Hepatocyte (in vitro differentiated cells): ENCODE measurements around the gene VSIG10L. TPM values are rescaled to one million over a fixed set of nuclear protein-coding genes. Genes with fewer than 3 reads are reported as not detected.
A peak's percentile ranks its signal among the peaks of the same experiment; 100 is the strongest.

Experiments used
- DNase-seq: peaks from one replicate; pipeline ENCODE4 v3.0.0-alpha.2; 2016; ENCODE audit warnings: low spot score
- H2AFZ ChIP-seq: fragments of 200-600 bp; sonication (generic); 2 replicates; pipeline ENCODE4 v1.6.0; 2016; ENCODE audit warnings: antibody characterized with exemption, mild to moderate bottlenecking
- H3K27ac ChIP-seq: fragments of 200-600 bp; sonication (generic); 2 replicates; pipeline ENCODE4 v1.5.1; 2016; ENCODE audit warnings: mild to moderate bottlenecking
- H3K27me3 ChIP-seq: fragments of 200-600 bp; sonication (generic); 2 replicates; pipeline ENCODE4 v1.6.1; 2016
- H3K36me3 ChIP-seq: fragments of 200-600 bp; sonication (generic); replicated peaks from 2 replicates; pipeline ENCODE4 v1.5.1; 2016; ENCODE audit warnings: low read depth; ENCODE audit not compliant: insufficient read depth
- H3K4me1 ChIP-seq: fragments of 200-600 bp; sonication (generic); 2 replicates; pipeline ENCODE4 v1.5.1; 2016; ENCODE audit warnings: mild to moderate bottlenecking, moderate library complexity; ENCODE audit not compliant: insufficient read depth
- H3K4me2 ChIP-seq: fragments of 200-600 bp; sonication (generic); 2 replicates; pipeline ENCODE4 v1.6.0; 2016
- H3K4me3 ChIP-seq: fragments of 200-600 bp; sonication (generic); 2 replicates; pipeline ENCODE4 v1.5.1; 2016; ENCODE audit warnings: mild to moderate bottlenecking
- H3K79me2 ChIP-seq: fragments of 200-600 bp; sonication (generic); 2 replicates; pipeline ENCODE4 v1.6.0; 2017; ENCODE audit warnings: mild to moderate bottlenecking
- H3K9me2 ChIP-seq: fragments of 200-600 bp; sonication (generic); replicated peaks from 2 replicates; pipeline ENCODE4 v1.6.0; 2017; ENCODE audit warnings: mild to moderate bottlenecking; ENCODE audit not compliant: insufficient read depth
- H3K9me3 ChIP-seq: fragments of 200-600 bp; sonication (generic); 2 replicates; pipeline ENCODE4 v1.5.1; 2016; ENCODE audit warnings: low read depth, mild to moderate bottlenecking
- H4K20me1 ChIP-seq: fragments of 200-600 bp; sonication (generic); 2 replicates; pipeline ENCODE4 v1.6.0; 2016; ENCODE audit warnings: mild to moderate bottlenecking; ENCODE audit not compliant: insufficient read depth, poor library complexity, severe bottlenecking
- EZH2 ChIP-seq: fragments of 200-600 bp; sonication (generic); IDR thresholded peaks from 2 replicates; pipeline ENCODE4 v1.6.1; 2016; ENCODE audit warnings: antibody characterized with exemption, mild to moderate bottlenecking, borderline replicate concordance
- EZH2phosphoT487 ChIP-seq: fragments of 200-600 bp; sonication (generic); IDR thresholded peaks from one replicate; pipeline ENCODE4 v1.6.1; 2018; ENCODE audit warnings: antibody characterized with exemption, mild to moderate bottlenecking, low read depth, moderate library complexity; ENCODE audit not compliant: unreplicated experiment, severe bottlenecking
- WGBS: methylation state at CpG from one replicate; pipeline ENCODE4 v1.1.6; 2016; ENCODE audit warnings: low lambda C conversion rate; ENCODE audit errors: missing lambda C conversion rate; 5-methylcytosine and 5-hydroxymethylcytosine counted together
- polyA plus RNA-seq: library from polyadenylated mRNA; unstranded; fragments of >200 nt; fragmentation: Nextera tagmentation; extraction: Ambion mirVana; gene quantifications from 2 replicates; pipeline ENCODE4 v1.2.1, GENCODE V29; 2016
- total RNA-seq: library from RNA; depleted of rRNA; stranded (reverse); fragments of >200 nt; gene quantifications from 2 replicates; pipeline ENCODE4 v1.2.3, GENCODE V29; 2014
- TF ChIP-seq, protein P1 (sequence below): fragments of 200-600 bp; sonication (generic); IDR thresholded peaks from 2 replicates; pipeline ENCODE4 v1.5.1; 2016; ENCODE audit warnings: antibody characterized with exemption, mild to moderate bottlenecking; ENCODE audit not compliant: poor library complexity

VSIG10L gene
- total and polyA plus RNA-seq, 2 experiments from 2014 or later: 3.4 to 7.8 TPM

DNA sequence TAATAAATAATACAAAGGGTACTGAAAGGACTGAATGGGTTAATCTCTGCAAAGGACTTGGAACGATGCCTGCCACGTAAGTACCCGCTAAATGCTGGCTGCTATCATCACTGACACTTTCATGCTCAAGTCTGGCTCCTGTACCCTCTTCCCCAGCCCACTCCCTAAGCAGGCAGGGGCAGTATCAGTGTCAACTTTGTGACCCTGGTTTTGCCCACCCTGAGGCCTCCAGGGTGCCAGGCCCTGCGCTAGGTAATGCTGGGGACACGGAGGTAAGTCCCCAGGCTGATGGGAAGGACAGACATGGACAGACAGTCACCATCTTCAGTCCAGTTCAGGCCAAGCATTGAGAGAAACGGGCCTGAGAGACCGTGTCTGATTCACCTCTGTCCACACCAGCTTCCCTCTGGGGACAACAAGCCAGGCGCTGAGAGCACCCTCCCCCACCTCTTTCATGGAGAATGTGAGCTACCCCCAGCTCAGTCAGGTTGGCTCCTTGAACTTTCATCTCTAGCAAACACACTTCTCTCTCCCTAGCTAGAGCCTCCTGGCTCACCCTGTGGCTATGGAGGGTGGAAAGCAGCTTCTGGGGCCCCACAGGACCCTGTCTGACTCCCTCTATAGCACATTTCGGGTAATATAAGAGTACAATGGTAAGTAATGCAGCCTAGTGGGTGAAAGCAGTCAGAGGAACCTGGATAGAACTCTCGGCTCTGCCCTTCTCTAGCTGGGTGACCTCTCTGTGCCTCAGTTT is 23.4 kb upstream of the VSIG10L start:
- H3K79me2 ChIP-seq: peaks cover 30% of the 10 kb centered on the region
- peak overlapping the region; percentile 46 for H3K4me3 ChIP-seq
- H3K9me2 ChIP-seq: no peaks in the 10 kb centered on the region
- peak overlapping the region; percentile 96 for H3K4me2 ChIP-seq
- H3K27me3 ChIP-seq: no peaks in the 10 kb centered on the region
- peaks cover 36% of the 10 kb centered on the region for H3K4me1 ChIP-seq
- no peaks in the 10 kb centered on the region for H3K9me3 ChIP-seq
- peak; percentile 81 for DNase-seq
- H2AFZ ChIP-seq: peak overlapping the region; percentile 67
- H3K36me3 ChIP-seq: no peaks in the 10 kb centered on the region
- H4K20me1 ChIP-seq: no peaks in the 10 kb centered on the region
- TF ChIP-seq, protein P1, sequence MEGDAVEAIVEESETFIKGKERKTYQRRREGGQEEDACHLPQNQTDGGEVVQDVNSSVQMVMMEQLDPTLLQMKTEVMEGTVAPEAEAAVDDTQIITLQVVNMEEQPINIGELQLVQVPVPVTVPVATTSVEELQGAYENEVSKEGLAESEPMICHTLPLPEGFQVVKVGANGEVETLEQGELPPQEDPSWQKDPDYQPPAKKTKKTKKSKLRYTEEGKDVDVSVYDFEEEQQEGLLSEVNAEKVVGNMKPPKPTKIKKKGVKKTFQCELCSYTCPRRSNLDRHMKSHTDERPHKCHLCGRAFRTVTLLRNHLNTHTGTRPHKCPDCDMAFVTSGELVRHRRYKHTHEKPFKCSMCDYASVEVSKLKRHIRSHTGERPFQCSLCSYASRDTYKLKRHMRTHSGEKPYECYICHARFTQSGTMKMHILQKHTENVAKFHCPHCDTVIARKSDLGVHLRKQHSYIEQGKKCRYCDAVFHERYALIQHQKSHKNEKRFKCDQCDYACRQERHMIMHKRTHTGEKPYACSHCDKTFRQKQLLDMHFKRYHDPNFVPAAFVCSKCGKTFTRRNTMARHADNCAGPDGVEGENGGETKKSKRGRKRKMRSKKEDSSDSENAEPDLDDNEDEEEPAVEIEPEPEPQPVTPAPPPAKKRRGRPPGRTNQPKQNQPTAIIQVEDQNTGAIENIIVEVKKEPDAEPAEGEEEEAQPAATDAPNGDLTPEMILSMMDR: no peak
- TF ChIP-seq EZH2 (no peak), EZH2phosphoT487 (no peak)
- 21% methylated on average over 10 of the region's 10 CpGs for WGBS
- peak overlapping the region; percentile 99 for H3K27ac ChIP-seq

DNA sequence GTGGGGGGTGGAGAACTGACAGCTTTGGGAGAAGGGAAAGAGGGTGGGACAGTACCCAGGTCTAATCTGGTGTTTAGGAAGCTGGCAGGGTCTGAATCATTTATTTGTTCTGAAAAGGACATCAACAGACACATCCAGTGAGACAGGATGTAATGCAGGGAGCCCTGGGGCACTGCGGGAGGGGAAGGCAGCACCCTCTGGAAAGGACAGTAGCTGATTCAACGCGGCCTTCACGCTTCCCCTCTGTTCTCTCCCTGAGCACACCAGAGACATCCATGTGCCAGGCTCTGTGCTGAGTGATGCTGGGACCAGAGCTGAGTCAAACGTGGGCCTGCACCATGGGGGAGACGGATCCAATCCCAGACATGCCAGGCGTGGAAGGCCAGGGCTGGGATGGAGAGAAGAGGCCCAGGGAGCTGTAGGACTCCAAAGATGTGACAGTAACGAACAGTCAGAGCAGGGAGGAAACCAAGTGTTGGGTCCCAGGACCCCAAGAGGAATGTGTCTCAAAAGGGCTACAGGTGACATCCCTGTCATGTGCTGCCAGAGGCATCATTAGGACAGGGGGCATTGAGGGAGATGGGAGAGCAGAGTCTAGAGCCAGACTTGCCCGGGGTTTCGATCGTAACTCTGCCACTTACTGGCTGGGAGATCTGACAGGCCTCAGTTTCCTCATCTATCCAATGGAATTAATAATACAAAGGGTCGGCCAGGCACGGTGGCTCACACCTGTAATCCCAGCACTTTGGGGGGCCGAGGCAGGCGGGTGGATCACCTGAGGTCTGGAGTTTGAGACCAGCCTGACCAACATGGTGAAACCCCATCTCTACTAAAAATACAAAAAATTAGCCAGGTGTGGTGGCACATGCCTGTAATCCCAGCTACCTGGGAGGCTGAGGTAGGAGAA is 22.5 kb upstream of the VSIG10L start:
- Histone ChIP-seq H3K9me3 (no peaks in the 10 kb centered on the region), H3K36me3 (no peaks in the 10 kb centered on the region), H3K4me3 (no peak overlapping the region), H3K27ac (peak overlapping the region; percentile 99), H3K9me2 (no peaks in the 10 kb centered on the region), H2AFZ (no peak overlapping the region), H3K79me2 (peaks cover 38% of the 10 kb centered on the region), H3K27me3 (no peaks in the 10 kb centered on the region), H3K4me1 (peaks cover 41% of the 10 kb centered on the region), H3K4me2 (peak overlapping the region; percentile 96), H4K20me1 (no peaks in the 10 kb centered on the region)
- WGBS: 84% methylated on average over 15 of the region's 15 CpGs
- no peak for TF ChIP-seq EZH2
- TF ChIP-seq, protein P1: no peak
- no peak for TF ChIP-seq EZH2phosphoT487
- peak; percentile 53 for DNase-seq

DNA sequence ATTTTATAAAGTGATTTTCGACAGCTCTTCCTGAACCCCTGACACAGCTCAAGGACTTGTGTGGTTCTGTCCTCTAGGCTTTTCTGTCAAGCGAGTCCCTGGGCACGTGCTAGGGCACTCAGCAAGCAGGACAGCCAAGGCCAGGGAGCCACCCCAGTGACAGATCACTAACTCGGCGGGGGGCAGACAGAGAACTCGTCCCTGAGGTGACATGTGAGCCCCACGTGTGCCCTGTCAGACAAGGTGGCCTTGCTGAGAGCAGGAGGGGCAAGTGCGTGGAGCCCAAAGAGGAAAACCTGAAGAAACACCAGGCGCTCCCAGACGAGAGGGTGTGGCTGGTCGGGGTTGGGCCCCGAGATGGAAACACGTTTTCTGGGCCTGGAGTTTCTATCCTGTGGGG is 19.3 kb upstream of the VSIG10L start:
- no peaks in the 10 kb centered on the region for H3K27me3 ChIP-seq
- peak overlapping the region; percentile 99 for H3K27ac ChIP-seq
- TF ChIP-seq, protein P1: no peak
- TF ChIP-seq EZH2 (no peak), EZH2phosphoT487 (no peak)
- H3K9me3 ChIP-seq: no peaks in the 10 kb centered on the region
- DNase-seq: no peak
- peaks cover 55% of the 10 kb centered on the region for H3K79me2 ChIP-seq
- WGBS: 89% methylated on average over 13 of the region's 13 CpGs
- H4K20me1 ChIP-seq: no peaks in the 10 kb centered on the region
- H3K36me3 ChIP-seq: no peaks in the 10 kb centered on the region
- H3K4me1 ChIP-seq: peaks cover 38% of the 10 kb centered on the region
- H3K9me2 ChIP-seq: no peaks in the 10 kb centered on the region
- no peak overlapping the region for H3K4me2 ChIP-seq
- no peak overlapping the region for H3K4me3 ChIP-seq
- H2AFZ ChIP-seq: no peak overlapping the region
